H1 (cell line): ENCODE data around the gene PTGFR.

Experiments used
- CTCF ChIP-seq, 3 experiments: IDR thresholded peaks; 1 replicate in 2 of 3; 2 replicates in 1 of 3; pipeline versions ENCODE4 v1.5.1 to v1.6.1; 2011; ENCODE audit warnings: low read length in 3 of 3, mild to moderate bottlenecking in 3 of 3, inconsistent platforms in 2 of 3, low read depth in 1 of 3, moderate library complexity in 1 of 3; ENCODE audit not compliant: insufficient read depth in 1 of 3; ENCODE audit errors: control extremely low read depth in 1 of 3
- RAD21 ChIP-seq, 2 experiments: IDR thresholded peaks in 1 of 2; conservative IDR thresholded peaks in 1 of 2; 2 replicates each; pipeline ENCODE4 v1.6.1; 2011; ENCODE audit warnings: low read depth in 2 of 2, low read length in 2 of 2, improper control_type of control experiment in 1 of 2, inconsistent platforms in 1 of 2, mild to moderate bottlenecking in 1 of 2, moderate library complexity in 1 of 2
- RNF2 ChIP-seq: fragments of 200-900, 300-1000 bp; sonication (generic); IDR thresholded peaks from 2 replicates; pipeline ENCODE4 v1.7.1; 2016; ENCODE audit warnings: borderline replicate concordance, low read depth, mild to moderate bottlenecking, antibody characterized with exemption, low read length; ENCODE audit not compliant: poor library complexity, severe bottlenecking; ENCODE audit errors: missing control alignments

GRCh38 chr1:78577257-78578100 lies 86.7 kb downstream of the PTGFR start:
- TF ChIP-seq CTCF (IDR thresholded peaks at IDR 0.05; ENCODE audit: control extremely low read depth in 1 of 3, insufficient read depth in 1 of 3, low read depth in 1 of 3, low read length in 3 of 3), result no peak
- no peak for TF ChIP-seq RAD21 (IDR thresholded peaks at IDR 0.05 in 1 of 2, conservative IDR thresholded peaks at IDR 0.05 in 1 of 2; ENCODE audit: low read depth in 2 of 2, low read length in 2 of 2)
- no peak for TF ChIP-seq RNF2
